Spleen (tissue), 11 donors: ENCODE measurements around the gene DIP2A. TPM values are rescaled to one million over a fixed set of nuclear protein-coding genes. Genes with fewer than 3 reads are reported as not detected.

Source experiments
- DNase-seq: peaks from one replicate; pipeline ENCODE4 v3.0.0-alpha.2; 2020
- H3K27ac ChIP-seq, 8 donors: fragments of 200-600 bp; sonication (generic) in 7 of 8; 1 replicate in 4 of 8; 2 replicates in 4 of 8; pipeline versions ENCODE4 v1.5.0 to v1.8.0; 2016 to 2021; ENCODE audit warnings: inconsistent platforms in 4 of 8, mild to moderate bottlenecking in 4 of 8, moderate library complexity in 1 of 8
- H3K27me3 ChIP-seq, 7 donors: fragments of 200-600 bp; sonication (generic) in 6 of 7; replicated peaks in 1 of 7; 1 replicate in 4 of 7; 2 replicates in 3 of 7; pipeline versions ENCODE4 v1.5.0 to v1.8.0; 2016 to 2021; ENCODE audit warnings: inconsistent platforms in 3 of 7, mild to moderate bottlenecking in 1 of 7
- H3K36me3 ChIP-seq, 6 donors: fragments of 200-600 bp; sonication (generic) in 5 of 6; 1 replicate in 4 of 6; 2 replicates in 2 of 6; pipeline versions ENCODE4 v1.5.0 to v1.8.0; 2016 to 2021; ENCODE audit warnings: inconsistent platforms in 2 of 6
- H3K4me1 ChIP-seq, 6 donors: fragments of 200-600 bp; sonication (generic) in 5 of 6; 1 replicate in 3 of 6; 2 replicates in 3 of 6; pipeline versions ENCODE4 v1.5.0 to v1.8.0; 2016 to 2021; ENCODE audit warnings: inconsistent platforms in 3 of 6
- H3K4me3 ChIP-seq, 8 donors: fragments of 200-600 bp; sonication (generic) in 7 of 8; 1 replicate in 4 of 8; 2 replicates in 4 of 8; pipeline versions ENCODE4 v1.5.0 to v1.8.0; 2016 to 2021; ENCODE audit warnings: inconsistent platforms in 4 of 8, mild to moderate bottlenecking in 4 of 8, moderate library complexity in 2 of 8
- H3K9me3 ChIP-seq, 8 donors: fragments of 200-600 bp; sonication (generic) in 7 of 8; 1 replicate in 4 of 8; 2 replicates in 4 of 8; pipeline versions ENCODE4 v1.5.0 to v1.8.0; 2016 to 2021; ENCODE audit warnings: inconsistent platforms in 4 of 8
- CTCF ChIP-seq, 11 experiments: fragments of 200-600 bp in 7 of 11; fragments of 450-650 bp in 4 of 11; sonication (generic) in 4 of 11; IDR thresholded peaks in 8 of 11; conservative IDR thresholded peaks in 3 of 11; 1 replicate in 7 of 11; 2 replicates in 4 of 11; pipeline versions ENCODE4 v1.4.0 to v1.8.0; 2016 to 2021; ENCODE audit warnings: antibody characterized with exemption in 11 of 11, inconsistent platforms in 4 of 11, mild to moderate bottlenecking in 1 of 11
- POLR2A ChIP-seq, 3 donors: fragments of 450-650 bp; IDR thresholded peaks; one replicate each; pipeline ENCODE4 v1.5.1; 2017; ENCODE audit warnings: antibody characterized with exemption in 3 of 3, mild to moderate bottlenecking in 1 of 3
- POLR2AphosphoS5 ChIP-seq, 3 donors: sonication (generic); formaldehyde crosslinking; IDR thresholded peaks; one replicate each; pipeline ENCODE4 v1.5.1; 2017; ENCODE audit warnings: antibody characterized with exemption in 3 of 3
- WGBS, 5 donors: extraction: QIAGEN DNeasy Blood & Tissue Kit in 3 of 5; methylation state at CpG; one replicate each; pipeline versions ENCODE4 v1.1.5 to v1.1.7; 2013 to 2018; 5-methylcytosine and 5-hydroxymethylcytosine counted together
- intact Hi-C: fragments of 100-400 bp; cut with DNase I; formaldehyde crosslinking; loops from one replicate; pipeline ENCODE4 v1.15.0; 2023; ENCODE audit warnings: low total_unique reads
- polyA plus RNA-seq, 3 donors: library from polyadenylated mRNA; stranded (reverse); fragments of 200-250 nt; gene quantifications; one replicate each; pipeline ENCODE4 v1.2.1, GENCODE V29; 2013
- total RNA-seq, 7 donors: library from RNA; depleted of rRNA in 3 of 7; stranded (reverse); fragments of >200 nt in 3 of 7; fragmentation: NEBNext Ultra II Directional in 4 of 7; extraction: Animal tissue kit (Norgen Biotek cat#: 25700) in 4 of 7; gene quantifications; one replicate each; pipeline versions ENCODE4 v1.1.0 to v1.2.1, GENCODE V29; 2016 to 2021
- donor health status: healthy with polysubstance abuse.
- donor health status: DM: no; HTN: no; CAD: no; lungs with moderate emphysema.
- donor health status: DM: no; HTN: no; CAD: no.
- donor health status: Bipolar disorder and iron deficiency.
- donor health status: healthy.
- donor health status: DM: no; HTN: no; CAD: no.
- donor health status: DM: yes; HTN: yes; CAD: no.

DIP2A gene
- total and polyA plus RNA-seq, 10 donors, result 14.7 to 96.7 (median 64.1) TPM

- intact Hi-C loops, result no loop called here
- WGBS, 5 donors, result 0 to 57% (median 25%) methylated on average over 1 of the region's 1 CpG
- no peak for TF ChIP-seq POLR2AphosphoS5 (IDR thresholded peaks at IDR 0.05)
- no peak for TF ChIP-seq POLR2A (IDR thresholded peaks at IDR 0.05)
- no peak for TF ChIP-seq CTCF (IDR thresholded peaks at IDR 0.05 in 8 of 11, conservative IDR thresholded peaks at IDR 0.05 in 3 of 11)
- Histone ChIP-seq H3K4me1 (peaks cover 0 to 21% (median 3%) of the 10 kb centered on the region in 6 donors), H3K27ac (peak overlapping the region in 7 of 8 donors; percentile 19 to 90 (median 64)), H3K36me3 (peaks cover 0 to 91% (median 51%) of the 10 kb centered on the region in 6 donors), H3K9me3 (no peaks in the 10 kb centered on the region), H3K27me3 (no peaks in the 10 kb centered on the region), H3K4me3 (no peak overlapping the region)
- DNase-seq, result no peak
Observed at GRCh38 chr21:46423546-46424038, 35.1 kb upstream of the DIP2A start.

GRCh38 chr21:46424039-46424591 is 34.6 kb upstream of the DIP2A start:
- no peaks in the 10 kb centered on the region for H3K9me3 ChIP-seq
- no peaks in the 10 kb centered on the region for H3K27me3 ChIP-seq
- DNase-seq, result peak; percentile 77
- intact Hi-C loops, result no loop called here
- H3K4me1 ChIP-seq, result peaks cover 0 to 21% (median 3%) of the 10 kb centered on the region in 6 donors
- H3K36me3 ChIP-seq, result peaks cover 0 to 91% (median 52%) of the 10 kb centered on the region in 6 donors
- H3K4me3 ChIP-seq, result peak overlapping the region in 1 of 8 donors; percentile 12
- H3K27ac ChIP-seq, result peak overlapping the region in 7 of 8 donors; percentile 19 to 90 (median 64)
- 60 to 70% (median 68%) methylated on average over 15 to 17 of the region's 17 CpGs for WGBS, 5 donors
- TF ChIP-seq POLR2AphosphoS5 (IDR thresholded peaks at IDR 0.05) (peak in 1 of 3 donors; percentile 53), CTCF (IDR thresholded peaks at IDR 0.05 in 8 of 11, conservative IDR thresholded peaks at IDR 0.05 in 3 of 11) (no peak)

GRCh38 chr21:46424621-46425020 is 34.1 kb upstream of the DIP2A start:
- Histone ChIP-seq H3K4me3 (peak overlapping the region in 1 of 8 donors; percentile 12), H3K4me1 (peaks cover 0 to 21% (median 3%) of the 10 kb centered on the region in 6 donors), H3K9me3 (no peaks in the 10 kb centered on the region), H3K36me3 (peaks cover 0 to 91% (median 48%) of the 10 kb centered on the region in 6 donors), H3K27ac (peak overlapping the region in 7 of 8 donors; percentile 51 to 90 (median 82)), H3K27me3 (no peaks in the 10 kb centered on the region)
- DNase-seq, result peak; percentile 78
- TF ChIP-seq CTCF (IDR thresholded peaks at IDR 0.05 in 8 of 11, conservative IDR thresholded peaks at IDR 0.05 in 3 of 11) (no peak), POLR2AphosphoS5 (IDR thresholded peaks at IDR 0.05) (no peak), POLR2A (IDR thresholded peaks at IDR 0.05) (no peak)
- intact Hi-C loops, result no loop called here
- WGBS, 5 donors, result 75 to 83% (median 78%) methylated on average over 12 to 14 of the region's 14 CpGs

- WGBS, 5 donors, result 80 to 92% (median 87%) methylated on average over 19 of the region's 19 CpGs
- no peaks in the 10 kb centered on the region for H3K9me3 ChIP-seq
- TF ChIP-seq POLR2AphosphoS5 (IDR thresholded peaks at IDR 0.05) (peak in 1 of 3 donors; percentile 3), CTCF (IDR thresholded peaks at IDR 0.05 in 8 of 11, conservative IDR thresholded peaks at IDR 0.05 in 3 of 11) (no peak), POLR2A (IDR thresholded peaks at IDR 0.05) (no peak)
- intact Hi-C loops, result no loop called here
- peaks cover 0 to 21% (median 3%) of the 10 kb centered on the region in 6 donors for H3K4me1 ChIP-seq
- peak; percentile 68 for DNase-seq
- peak overlapping the region in 1 of 8 donors; percentile 12 for H3K4me3 ChIP-seq
- peak overlapping the region in 7 of 8 donors; percentile 51 to 90 (median 82) for H3K27ac ChIP-seq
- peaks cover 0 to 91% (median 49%) of the 10 kb centered on the region in 6 donors for H3K36me3 ChIP-seq
- H3K27me3 ChIP-seq, result no peaks in the 10 kb centered on the region
Observed at GRCh38 chr21:46425041-46425440, 33.6 kb upstream of the DIP2A start.
